HG03095 (cell line): ENCODE measurements around the gene FGG.
"Not testable (repeated sequence)": the region's sequence is repeated elsewhere in the genome, so short reads cannot be mapped to it uniquely, and the experiment has no call there.

Source experiments
- ATAC-seq: cut with Tn5 transposase; IDR thresholded peaks from one replicate; pipeline ENCODE4 v1.9.1; 2021; ENCODE audit warnings: moderate library complexity; ENCODE audit not compliant: unreplicated experiment

Gene FGG

GRCh38 chr4:154614306-154614705 lies 1.9 kb upstream of the FGG start:
- ATAC-seq, result no peak

DNA sequence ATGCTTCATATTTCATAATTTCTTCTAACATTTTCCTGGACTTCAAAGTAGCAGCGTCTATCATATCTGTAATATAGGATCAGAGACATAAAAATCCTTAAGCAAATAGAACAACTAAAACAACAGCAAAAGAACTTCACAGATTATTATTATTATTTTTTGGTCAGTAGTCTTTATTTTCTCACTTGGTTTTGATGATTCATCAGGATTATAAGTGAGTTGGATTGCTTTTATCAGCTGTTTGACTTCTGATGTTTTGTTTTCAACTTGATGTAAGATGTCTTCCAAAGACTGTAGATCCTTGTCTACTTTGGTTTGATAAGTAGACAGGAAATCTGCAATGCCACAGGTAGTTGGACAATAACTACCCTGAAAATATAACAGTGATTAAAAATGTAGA lies 623 bp downstream of the FGG start:
- no peak for ATAC-seq

DNA sequence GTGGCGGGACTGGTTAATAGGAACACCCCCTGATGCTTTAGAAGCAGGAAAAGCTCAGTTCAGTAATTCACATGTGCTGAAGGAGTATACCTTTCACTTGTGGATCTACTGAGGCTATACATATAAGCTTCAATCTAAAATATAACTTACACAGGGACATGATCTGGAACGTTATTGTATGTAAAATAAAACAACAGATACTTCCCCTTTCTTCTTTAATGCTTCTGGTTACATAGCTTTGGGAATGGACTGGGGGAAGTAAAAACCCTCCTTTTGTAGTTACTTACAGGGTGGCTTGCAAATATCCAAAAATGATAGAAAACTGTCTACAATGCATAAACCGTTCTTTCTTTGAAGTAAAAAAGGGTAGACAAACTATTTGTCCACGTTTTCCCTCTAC lies 1.9 kb downstream of the FGG start:
- no peak for ATAC-seq

- ATAC-seq, result no peak
Measured at GRCh38 chr4:154609532-154609931, 2.9 kb downstream of the FGG start.

- ATAC-seq, result no peak
Measured at GRCh38 chr4:154608361-154609252, 3.8 kb downstream of the FGG start.

- no peak for ATAC-seq
Measured at GRCh38 chr4:154606728-154607723, 5.4 kb downstream of the FGG start.

DNA sequence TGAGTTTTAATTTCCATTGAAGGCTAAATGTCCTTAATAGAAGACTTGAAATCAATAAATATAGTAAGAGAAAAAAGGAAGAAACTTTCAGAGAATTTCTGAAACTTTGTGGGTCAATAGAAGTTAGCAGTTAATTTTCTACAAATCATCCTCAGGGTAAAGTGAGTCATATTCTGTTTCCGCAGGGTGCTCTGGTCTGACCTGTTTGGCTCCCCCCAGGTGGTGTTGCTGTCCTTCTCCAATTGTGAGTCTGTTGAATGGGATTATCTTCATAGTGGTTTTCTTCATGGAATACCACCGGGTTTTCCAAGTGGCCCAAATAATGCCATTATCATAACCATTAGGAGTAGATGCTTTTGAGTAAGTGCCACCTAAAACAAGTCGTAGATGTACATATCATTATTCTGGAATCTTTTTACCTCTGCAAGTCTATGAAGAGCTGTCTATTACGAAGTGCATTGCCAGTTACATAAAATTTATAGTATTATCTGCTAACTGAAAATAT lies 7.7 kb downstream of the FGG start:
- ATAC-seq, result no peak

GRCh38 chr4:154603033-154603943 lies 9.2 kb downstream of the FGG start:
- ATAC-seq, result no peak

- no peak for ATAC-seq
Measured at GRCh38 chr4:154602404-154603020, 9.9 kb downstream of the FGG start.

DNA sequence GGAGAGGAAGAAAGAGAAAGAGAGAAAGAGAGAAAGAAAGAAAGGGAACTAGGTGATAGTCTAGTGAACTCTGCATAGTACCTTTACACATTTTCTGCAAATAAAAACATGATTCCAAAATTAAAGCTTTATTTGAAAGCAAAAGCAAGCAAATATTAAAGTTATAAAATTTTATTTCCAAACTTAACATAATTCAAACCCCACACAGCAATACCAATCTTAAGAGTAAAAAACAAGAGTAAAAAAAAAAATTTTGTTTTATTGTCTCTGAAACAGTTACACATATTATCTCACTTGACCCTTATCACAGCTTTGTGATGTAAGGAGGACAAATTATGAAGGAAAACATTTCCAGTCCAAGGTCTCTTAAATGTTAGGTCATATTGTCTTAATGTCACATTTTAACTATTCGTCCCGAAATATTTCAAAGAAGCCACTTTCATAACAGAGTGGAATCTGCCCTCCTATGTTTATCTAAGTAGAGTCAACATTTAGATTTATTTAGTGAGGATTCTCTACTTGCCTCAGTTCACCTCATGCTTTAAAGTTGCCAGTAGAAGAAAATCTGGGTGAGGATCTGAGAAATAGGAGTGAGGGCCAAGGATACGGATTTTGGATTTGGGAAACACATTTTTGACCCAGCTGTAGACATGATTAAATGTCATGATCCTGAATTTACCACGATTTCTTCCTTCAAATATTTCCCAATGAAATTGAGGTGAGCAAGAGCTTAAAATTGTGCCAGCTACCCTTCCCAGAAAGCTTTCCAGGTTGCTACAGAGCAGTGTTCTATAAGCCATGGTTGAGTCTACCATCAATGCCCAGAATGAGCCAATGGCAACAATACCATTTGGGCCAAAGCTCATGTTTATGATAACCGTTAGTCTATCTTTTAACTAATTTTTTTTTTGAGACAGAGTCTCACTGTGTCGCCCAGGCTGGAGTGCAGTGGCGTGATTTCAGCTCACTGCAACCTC lies 14.4 kb downstream of the FGG start:
- ATAC-seq, result no peak

- not testable (repeated sequence) for ATAC-seq
Measured at GRCh38 chr4:154597281-154597680, 15.2 kb downstream of the FGG start.

DNA sequence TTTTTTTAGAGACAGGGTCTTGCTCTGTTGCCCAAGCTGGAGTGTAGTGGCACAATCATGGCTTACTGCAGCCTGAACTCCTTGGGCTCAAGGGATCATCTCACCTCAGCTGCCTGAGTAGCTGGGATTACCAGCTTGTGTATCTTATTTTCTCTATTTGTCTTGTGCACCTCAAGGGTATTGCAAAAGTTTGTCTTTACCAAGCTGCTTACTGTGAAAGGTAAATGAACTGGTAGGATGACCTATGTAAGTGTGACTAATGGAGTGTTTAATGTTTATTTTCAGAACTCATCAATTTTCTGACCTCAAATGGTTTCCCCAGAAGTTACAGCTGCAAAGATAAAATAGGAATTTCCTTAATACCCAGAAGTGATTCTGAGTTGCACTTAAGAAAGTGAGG lies 16.6 kb downstream of the FGG start:
- ATAC-seq, result no peak

GRCh38 chr4:154594343-154594742 lies 18.1 kb downstream of the FGG start:
- ATAC-seq, result not testable (repeated sequence)

DNA sequence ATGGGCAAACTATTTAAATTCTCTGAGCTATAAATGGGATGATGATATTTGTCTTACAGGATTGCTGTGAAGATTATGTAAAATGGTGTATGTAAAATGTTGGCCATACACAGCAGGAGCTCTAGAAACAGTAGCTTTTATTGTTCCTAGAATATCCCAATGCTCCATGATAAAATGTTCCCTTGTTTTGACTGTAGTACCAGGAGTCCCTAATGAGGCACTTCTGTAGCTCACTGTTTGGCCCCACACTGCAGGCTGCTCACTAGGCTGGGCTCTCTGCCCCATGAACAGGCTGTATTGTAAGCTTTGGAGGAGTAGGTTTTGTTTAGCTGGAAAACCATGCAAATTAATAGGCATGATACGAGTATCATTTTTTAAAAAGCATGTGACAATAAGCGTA lies 18.6 kb downstream of the FGG start:
- no peak for ATAC-seq

DNA sequence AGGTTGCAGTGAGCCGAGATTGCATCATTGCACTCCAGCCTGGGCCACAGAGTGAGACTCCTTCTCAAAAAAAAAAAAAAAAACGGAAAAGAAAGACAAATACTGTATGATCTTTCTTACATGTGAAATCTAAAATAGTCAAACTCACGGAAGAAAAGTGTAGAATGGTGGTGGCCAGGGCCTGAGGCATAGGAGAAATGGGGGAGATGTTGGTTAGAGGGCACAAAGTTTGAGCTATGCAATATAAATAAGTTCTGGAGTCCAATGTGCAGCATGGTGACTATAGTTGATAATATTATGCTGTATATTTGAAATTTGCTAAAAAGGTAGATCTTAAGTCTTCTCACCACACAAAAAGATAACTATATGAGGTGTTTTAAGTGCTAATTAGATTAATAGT lies 20.6 kb downstream of the FGG start:
- ATAC-seq, result no peak

DNA sequence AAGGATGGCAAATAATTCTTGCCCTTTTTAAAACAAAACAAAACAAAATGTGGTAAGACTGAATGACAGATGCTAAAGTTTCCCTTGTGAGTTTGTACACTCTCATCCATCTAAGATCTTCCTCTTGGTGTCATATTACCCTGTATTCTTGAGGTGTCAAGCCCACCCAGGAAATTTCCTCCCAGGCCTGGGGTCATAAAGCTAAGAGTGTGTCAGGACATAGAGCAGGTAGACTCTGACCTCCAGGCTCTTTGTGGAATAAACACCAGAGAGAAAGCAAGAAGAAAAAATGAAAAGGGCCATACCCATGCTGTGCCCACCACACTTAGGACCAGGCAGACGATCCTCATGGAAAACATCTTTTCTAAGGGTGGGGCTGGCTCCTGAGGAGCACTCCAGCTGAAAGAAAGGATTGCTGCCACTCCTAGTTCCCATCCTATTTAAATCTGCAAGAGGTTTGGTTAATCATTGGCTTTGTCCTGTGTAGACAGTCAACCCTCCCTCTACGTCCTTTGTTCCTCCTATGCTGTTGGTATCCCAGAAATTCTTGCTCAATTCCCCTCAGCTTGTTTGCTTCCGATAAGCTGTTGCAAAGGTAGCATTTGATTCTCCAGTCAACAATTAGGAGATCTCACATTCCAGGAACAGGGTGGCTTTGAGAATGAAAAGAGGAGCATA lies 22.0 kb downstream of the FGG start, which contains the start of gene FGA:
Gene FGA (minus strand): TSS at position 414 of the 678 bp plus-strand sequence. CDS start 55 bp downstream, at position 359.
- ATAC-seq, result no peak

- no peak for ATAC-seq
Measured at GRCh38 chr4:154589296-154590197, 22.9 kb downstream of the FGG start.
